GM10847 (cell line): ENCODE data around the gene MTMR8.

Experiments used
- POLR2A ChIP-seq: IDR thresholded peaks from 2 replicates; pipeline ENCODE4 v1.6.1; 2011; ENCODE audit not compliant: insufficient read length; ENCODE audit errors: extremely low read depth

MTMR8 gene

GRCh38 chrX:64342811-64343210 is 52.4 kb downstream of the MTMR8 start:
- TF ChIP-seq POLR2A, result no peak

- no peak for TF ChIP-seq POLR2A
These were observed 57.0 kb downstream of the MTMR8 start for GRCh38 chrX:64338296-64338695.

GRCh38 chrX:64334467-64334866 is 60.8 kb downstream of the MTMR8 start:
- TF ChIP-seq POLR2A, result no peak

- no peak for TF ChIP-seq POLR2A
These were observed 65.0 kb downstream of the MTMR8 start for GRCh38 chrX:64330284-64330683.

- TF ChIP-seq POLR2A, result no peak
These were observed 73.7 kb downstream of the MTMR8 start for GRCh38 chrX:64321507-64321906.

GRCh38 chrX:64313624-64314023 is 81.6 kb downstream of the MTMR8 start:
- TF ChIP-seq POLR2A, result no peak

- no peak for TF ChIP-seq POLR2A
These were observed 88.5 kb downstream of the MTMR8 start for GRCh38 chrX:64306712-64307111.

GRCh38 chrX:64291123-64291522 is 104.1 kb downstream of the MTMR8 start:
- no peak for TF ChIP-seq POLR2A

- no peak for TF ChIP-seq POLR2A
These were observed 130.0 kb downstream of the MTMR8 start for GRCh38 chrX:64265265-64265664.

- TF ChIP-seq POLR2A, result no peak
These were observed 164.9 kb downstream of the MTMR8 start, which contains the start of gene ASB12 for GRCh38 chrX:64230123-64230970. ASB12 (minus strand) TSS chrX:64230607; CDS start chrX:64225650, 4,957 bp downstream.

- no peak for TF ChIP-seq POLR2A
These were observed 166.1 kb downstream of the MTMR8 start for GRCh38 chrX:64229154-64229553.
